Neural cell (in vitro differentiated cells): ENCODE measurements around the gene TXNL4A. TPM values are rescaled to one million over a fixed set of nuclear protein-coding genes. Genes with fewer than 3 reads are reported as not detected.
"Not testable (repeated sequence)": the region's sequence is repeated elsewhere in the genome, so short reads cannot be mapped to it uniquely, and the experiment has no call there.

Experiments used
- H2AFZ ChIP-seq: fragments of 200-600, 300-800 bp; sonication (generic), shearing (Covaris generic); 2 replicates; pipeline ENCODE4 v1.6.0; 2014; ENCODE audit warnings: low read depth, mild to moderate bottlenecking, antibody characterized with exemption, low read length, moderate library complexity
- H3F3A ChIP-seq: fragments of 200-600 bp; shearing (Covaris generic); 2 replicates; pipeline ENCODE4 v1.6.1; 2016; ENCODE audit warnings: mild to moderate bottlenecking, moderate library complexity, mixed read lengths, antibody characterized with exemption, low read length; ENCODE audit not compliant: insufficient read depth, poor library complexity, severe bottlenecking
- H3K27ac ChIP-seq: fragments of 200-600, 300-800 bp; sonication (generic), shearing (Covaris generic); 2 replicates; pipeline ENCODE4 v1.5.1; 2014; ENCODE audit warnings: mild to moderate bottlenecking, low read length, moderate library complexity
- H3K27me3 ChIP-seq: fragments of 300-800, 200-600 bp; sonication (generic), shearing (Covaris generic); 2 replicates; pipeline ENCODE4 v1.6.0; 2014; ENCODE audit warnings: mild to moderate bottlenecking, low read depth, low read length, moderate library complexity; ENCODE audit not compliant: insufficient read depth
- H3K36me3 ChIP-seq: fragments of 300-800, 200-600 bp; sonication (generic), shearing (Covaris generic); 2 replicates; pipeline ENCODE4 v1.5.1; 2014; ENCODE audit warnings: mild to moderate bottlenecking, antibody characterized with exemption, low read length, moderate library complexity; ENCODE audit not compliant: insufficient read depth
- H3K4me2 ChIP-seq: fragments of 300-800, 200-600 bp; sonication (generic), shearing (Covaris generic); 2 replicates; pipeline ENCODE4 v1.6.0; 2014; ENCODE audit warnings: mild to moderate bottlenecking, low read length
- H3K4me3 ChIP-seq: fragments of 300-800, 200-600 bp; sonication (generic), shearing (Covaris generic); 2 replicates; pipeline ENCODE4 v1.5.1; 2014; ENCODE audit warnings: mild to moderate bottlenecking, low read length, moderate library complexity
- H3K79me2 ChIP-seq: fragments of 200-600 bp; shearing (Covaris generic); replicated peaks from 2 replicates; pipeline ENCODE4 v1.6.0; 2014; ENCODE audit warnings: mild to moderate bottlenecking, low read length, moderate library complexity; ENCODE audit not compliant: insufficient read depth
- H3K9ac ChIP-seq: fragments of 300-800, 200-600 bp; sonication (generic), shearing (Covaris generic); 2 replicates; pipeline ENCODE4 v1.6.1; 2016; ENCODE audit warnings: mild to moderate bottlenecking, low read length, mixed read lengths
- H3K9me2 ChIP-seq: fragments of 200-600 bp; shearing (Covaris generic); 2 replicates; pipeline ENCODE4 v1.6.1; 2016; ENCODE audit warnings: mild to moderate bottlenecking, low read length, mixed read lengths; ENCODE audit not compliant: insufficient read depth
- H3K9me3 ChIP-seq: fragments of 200-600, 300-800 bp; sonication (generic), shearing (Covaris generic); 2 replicates; pipeline ENCODE4 v1.6.1; 2016; ENCODE audit warnings: mild to moderate bottlenecking, mixed run types, low read length, moderate library complexity, mixed read lengths
- H4K20me1 ChIP-seq: fragments of 200-600 bp; shearing (Covaris generic); 2 replicates; pipeline ENCODE4 v1.6.1; 2016; ENCODE audit warnings: mild to moderate bottlenecking, mixed run types; ENCODE audit not compliant: insufficient read depth
- CTCF ChIP-seq: fragments of 450-650 bp; IDR thresholded peaks from 2 replicates; pipeline ENCODE4 v1.5.1; 2014; ENCODE audit warnings: antibody characterized with exemption, mild to moderate bottlenecking, moderate library complexity; ENCODE audit not compliant: poor library complexity, severe bottlenecking
- EP300 ChIP-seq: fragments of 450-650 bp; conservative IDR thresholded peaks from 2 replicates; pipeline ENCODE4 v1.6.1; 2014; ENCODE audit warnings: antibody characterized with exemption, mild to moderate bottlenecking, moderate library complexity; ENCODE audit not compliant: poor library complexity, severe bottlenecking
- EZH2 ChIP-seq: fragments of 200-600, 300-800 bp; shearing (Covaris generic), sonication (generic); IDR thresholded peaks from 2 replicates; pipeline ENCODE4 v1.6.1; 2014; ENCODE audit warnings: antibody characterized with exemption, low read length, borderline replicate concordance, mild to moderate bottlenecking; ENCODE audit not compliant: insufficient read depth, poor library complexity, severe bottlenecking
- MXI1 ChIP-seq: fragments of 450-650 bp; conservative IDR thresholded peaks from 2 replicates; pipeline ENCODE4 v1.6.1; 2014; ENCODE audit warnings: antibody characterized with exemption, mild to moderate bottlenecking; ENCODE audit not compliant: poor library complexity, severe bottlenecking
- POLR2AphosphoS5 ChIP-seq: IDR thresholded peaks from 2 replicates; pipeline ENCODE4 v1.6.1; 2012
- RAD21 ChIP-seq: fragments of 450-650 bp; conservative IDR thresholded peaks from 2 replicates; pipeline ENCODE4 v1.6.1; 2014; ENCODE audit warnings: antibody characterized with exemption, mild to moderate bottlenecking, moderate library complexity
- SMC3 ChIP-seq: fragments of 450-650 bp; conservative IDR thresholded peaks from 2 replicates; pipeline ENCODE4 v1.6.1; 2014; ENCODE audit warnings: antibody characterized with exemption, mild to moderate bottlenecking, moderate library complexity; ENCODE audit not compliant: poor library complexity
- TAF1 ChIP-seq: IDR thresholded peaks from 2 replicates; pipeline ENCODE4 v1.6.1; 2012; ENCODE audit warnings: low read depth
- polyA plus RNA-seq: library from polyadenylated mRNA; depleted of rRNA; stranded (reverse); fragments of >200 nt; gene quantifications from 2 replicates; pipeline ENCODE4 v1.2.3, GENCODE V29; 2014
- TF ChIP-seq, protein P1 (sequence below): IDR thresholded peaks from 2 replicates; pipeline ENCODE4 v1.6.1; 2012; ENCODE audit warnings: borderline replicate concordance

Gene TXNL4A
- polyA plus RNA-seq, 1 donor from 2014 or later: 163 TPM

GRCh38 chr18:80000877-80001276, 12.5 kb upstream of the TXNL4A start:
- Histone ChIP-seq H3K9ac (no peak overlapping the region), H3K79me2 (no peaks in the 10 kb centered on the region), H3K4me3 (no peak overlapping the region), H3F3A (no peaks in the 10 kb centered on the region), H3K9me3 (no peaks in the 10 kb centered on the region), H4K20me1 (no peaks in the 10 kb centered on the region), H3K9me2 (no peaks in the 10 kb centered on the region), H3K4me2 (no peak overlapping the region), H2AFZ (no peak overlapping the region), H3K27ac (no peak overlapping the region), H3K27me3 (no peaks in the 10 kb centered on the region), H3K36me3 (no peaks in the 10 kb centered on the region)
- no peak for TF ChIP-seq TAF1

GRCh38 chr18:79999701-80000100, 11.3 kb upstream of the TXNL4A start:
- not testable (repeated sequence) for H3K27ac ChIP-seq, H3K4me2 ChIP-seq, H2AFZ ChIP-seq, H3K36me3 ChIP-seq, H3F3A ChIP-seq, H3K9ac ChIP-seq, H4K20me1 ChIP-seq, H3K27me3 ChIP-seq, H3K9me2 ChIP-seq, H3K79me2 ChIP-seq, H3K4me3 ChIP-seq, H3K9me3 ChIP-seq

DNA sequence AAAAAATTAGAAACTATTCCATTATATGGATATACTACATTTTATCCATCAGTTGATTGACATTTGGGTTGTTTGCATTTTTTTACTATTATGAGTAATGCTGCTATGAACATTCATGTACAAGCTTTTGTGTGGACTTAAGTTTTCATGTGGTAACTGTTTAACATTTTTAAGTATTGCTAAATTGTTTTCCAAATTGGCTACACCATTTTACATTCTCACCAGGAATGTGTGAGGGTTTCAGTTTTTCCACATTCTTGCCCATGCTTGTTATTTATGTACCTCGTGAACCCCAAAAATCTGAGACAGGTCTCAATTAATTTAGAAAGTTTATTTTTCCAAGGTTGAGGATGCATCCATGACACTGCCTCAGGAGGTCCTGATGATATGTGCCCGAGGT, 3.1 kb upstream of the TXNL4A start:
- no peak overlapping the region for H2AFZ ChIP-seq
- H3K27ac ChIP-seq: no peak overlapping the region
- H3K36me3 ChIP-seq: no peaks in the 10 kb centered on the region
- no peaks in the 10 kb centered on the region for H3K27me3 ChIP-seq
- no peak overlapping the region for H3K4me3 ChIP-seq
- H3K9me2 ChIP-seq: no peaks in the 10 kb centered on the region
- no peaks in the 10 kb centered on the region for H4K20me1 ChIP-seq
- H3K9ac ChIP-seq: no peak overlapping the region
- peaks cover 16% of the 10 kb centered on the region for H3K79me2 ChIP-seq
- H3K9me3 ChIP-seq: no peaks in the 10 kb centered on the region
- H3F3A ChIP-seq: no peaks in the 10 kb centered on the region
- TF ChIP-seq POLR2AphosphoS5 (no peak), RAD21 (no peak), EP300 (no peak), MXI1 (no peak), EZH2 (no peak), TAF1 (no peak), SMC3 (no peak), CTCF (no peak)
- TF ChIP-seq, protein P1, sequence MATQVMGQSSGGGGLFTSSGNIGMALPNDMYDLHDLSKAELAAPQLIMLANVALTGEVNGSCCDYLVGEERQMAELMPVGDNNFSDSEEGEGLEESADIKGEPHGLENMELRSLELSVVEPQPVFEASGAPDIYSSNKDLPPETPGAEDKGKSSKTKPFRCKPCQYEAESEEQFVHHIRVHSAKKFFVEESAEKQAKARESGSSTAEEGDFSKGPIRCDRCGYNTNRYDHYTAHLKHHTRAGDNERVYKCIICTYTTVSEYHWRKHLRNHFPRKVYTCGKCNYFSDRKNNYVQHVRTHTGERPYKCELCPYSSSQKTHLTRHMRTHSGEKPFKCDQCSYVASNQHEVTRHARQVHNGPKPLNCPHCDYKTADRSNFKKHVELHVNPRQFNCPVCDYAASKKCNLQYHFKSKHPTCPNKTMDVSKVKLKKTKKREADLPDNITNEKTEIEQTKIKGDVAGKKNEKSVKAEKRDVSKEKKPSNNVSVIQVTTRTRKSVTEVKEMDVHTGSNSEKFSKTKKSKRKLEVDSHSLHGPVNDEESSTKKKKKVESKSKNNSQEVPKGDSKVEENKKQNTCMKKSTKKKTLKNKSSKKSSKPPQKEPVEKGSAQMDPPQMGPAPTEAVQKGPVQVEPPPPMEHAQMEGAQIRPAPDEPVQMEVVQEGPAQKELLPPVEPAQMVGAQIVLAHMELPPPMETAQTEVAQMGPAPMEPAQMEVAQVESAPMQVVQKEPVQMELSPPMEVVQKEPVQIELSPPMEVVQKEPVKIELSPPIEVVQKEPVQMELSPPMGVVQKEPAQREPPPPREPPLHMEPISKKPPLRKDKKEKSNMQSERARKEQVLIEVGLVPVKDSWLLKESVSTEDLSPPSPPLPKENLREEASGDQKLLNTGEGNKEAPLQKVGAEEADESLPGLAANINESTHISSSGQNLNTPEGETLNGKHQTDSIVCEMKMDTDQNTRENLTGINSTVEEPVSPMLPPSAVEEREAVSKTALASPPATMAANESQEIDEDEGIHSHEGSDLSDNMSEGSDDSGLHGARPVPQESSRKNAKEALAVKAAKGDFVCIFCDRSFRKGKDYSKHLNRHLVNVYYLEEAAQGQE: no peak
- no peak overlapping the region for H3K4me2 ChIP-seq
